ENCODE data around the gene NF1.

DNA sequence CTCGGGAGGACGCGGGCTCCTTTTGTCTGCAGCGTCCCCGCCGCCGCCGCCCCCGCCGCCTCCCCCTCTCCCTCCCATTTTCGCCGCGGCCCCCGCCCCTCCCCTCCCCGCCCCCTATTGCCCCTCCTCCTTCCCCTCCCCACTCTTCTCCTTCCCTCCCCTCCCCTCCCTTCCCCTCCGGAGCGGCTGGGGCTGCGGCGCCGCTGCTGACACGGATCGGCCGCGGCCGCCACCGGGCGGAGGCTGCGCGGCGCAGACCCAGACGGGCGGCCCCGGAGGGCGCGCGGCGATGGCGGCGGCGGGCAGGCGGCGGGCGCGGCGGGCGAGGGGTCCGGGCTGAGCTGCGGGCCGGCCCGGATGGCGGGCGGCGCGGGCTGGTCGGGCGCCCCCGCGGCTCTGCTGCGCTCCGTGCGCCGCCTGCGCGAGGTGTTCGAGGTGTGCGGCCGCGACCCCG is 296.7 kb downstream of the NF1 start, which contains the start of gene RAB11FIP4:
- TF ChIP-seq ZNF549 (tag by site-specific recombination; IDR thresholded peaks at IDR 0.05), result no peak
- TF ChIP-seq, protein P1, sequence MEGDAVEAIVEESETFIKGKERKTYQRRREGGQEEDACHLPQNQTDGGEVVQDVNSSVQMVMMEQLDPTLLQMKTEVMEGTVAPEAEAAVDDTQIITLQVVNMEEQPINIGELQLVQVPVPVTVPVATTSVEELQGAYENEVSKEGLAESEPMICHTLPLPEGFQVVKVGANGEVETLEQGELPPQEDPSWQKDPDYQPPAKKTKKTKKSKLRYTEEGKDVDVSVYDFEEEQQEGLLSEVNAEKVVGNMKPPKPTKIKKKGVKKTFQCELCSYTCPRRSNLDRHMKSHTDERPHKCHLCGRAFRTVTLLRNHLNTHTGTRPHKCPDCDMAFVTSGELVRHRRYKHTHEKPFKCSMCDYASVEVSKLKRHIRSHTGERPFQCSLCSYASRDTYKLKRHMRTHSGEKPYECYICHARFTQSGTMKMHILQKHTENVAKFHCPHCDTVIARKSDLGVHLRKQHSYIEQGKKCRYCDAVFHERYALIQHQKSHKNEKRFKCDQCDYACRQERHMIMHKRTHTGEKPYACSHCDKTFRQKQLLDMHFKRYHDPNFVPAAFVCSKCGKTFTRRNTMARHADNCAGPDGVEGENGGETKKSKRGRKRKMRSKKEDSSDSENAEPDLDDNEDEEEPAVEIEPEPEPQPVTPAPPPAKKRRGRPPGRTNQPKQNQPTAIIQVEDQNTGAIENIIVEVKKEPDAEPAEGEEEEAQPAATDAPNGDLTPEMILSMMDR (tag by site-specific recombination; IDR thresholded peaks at IDR 0.05), result no peak
- no peak for TF ChIP-seq KLF8 (tag by site-specific recombination; IDR thresholded peaks at IDR 0.05)

All from HEK293 (cell line).